HL-60 (cell line): ENCODE measurements around the gene FBN1.

Experiments used
- CTCF ChIP-seq: IDR thresholded peaks from one replicate; pipeline ENCODE4 v1.5.1; 2011; ENCODE audit warnings: low read length, control low read depth, inconsistent platforms; ENCODE audit not compliant: insufficient read depth
- GABPA ChIP-seq: IDR thresholded peaks from 2 replicates; pipeline ENCODE4 v1.6.1; 2012; ENCODE audit warnings: low read depth
- POLR2AphosphoS5 ChIP-seq: IDR thresholded peaks from 2 replicates; pipeline ENCODE4 v1.6.1; 2012; ENCODE audit warnings: low read depth

DNA sequence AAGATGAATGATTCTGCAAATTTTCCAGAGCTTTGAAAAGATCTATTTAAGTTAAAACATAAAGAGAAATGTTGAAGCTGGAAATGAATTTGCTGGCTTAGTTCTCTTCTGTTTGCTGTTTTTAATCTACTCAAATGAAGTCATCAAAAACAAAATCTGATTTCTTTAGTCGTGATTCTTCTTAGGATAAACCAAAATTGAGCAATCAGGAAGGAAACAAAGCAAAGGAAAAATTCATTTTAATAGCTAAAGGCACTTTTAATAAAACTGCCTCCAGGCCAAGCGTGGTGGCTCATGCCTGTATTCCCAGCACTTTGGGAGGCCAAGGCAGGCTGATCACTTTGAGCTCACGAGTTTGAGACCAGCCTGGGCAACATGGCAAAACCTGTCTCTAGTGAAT, 223.1 kb downstream of the FBN1 start:
- TF ChIP-seq GABPA (no peak), CTCF (no peak), POLR2AphosphoS5 (no peak)
